Stomach (tissue), 9 donors: ENCODE results near the gene DCLRE1A. TPM values are rescaled to one million over a fixed set of nuclear protein-coding genes. Genes with fewer than 3 reads are reported as not detected.
A peak's percentile ranks its signal among the peaks of the same experiment; 100 is the strongest.

Experiments used
- DNase-seq, 2 donors: peaks; one replicate each; pipeline versions ENCODE4 v3.0.0 to v3.0.0-alpha.2; 2013 to 2019
- H3K27ac ChIP-seq, 5 donors: fragments of 200-600 bp in 4 of 5; sonication (generic) in 4 of 5; one replicate each; pipeline ENCODE4 v1.5.1; 2013 to 2019; ENCODE audit warnings: mild to moderate bottlenecking in 1 of 5, moderate library complexity in 1 of 5
- H3K27me3 ChIP-seq, 3 donors: fragments of 200-600 bp; sonication (generic); one replicate each; pipeline ENCODE4 v1.5.1; 2017 to 2019; ENCODE audit warnings: mixed run types in 1 of 3
- H3K36me3 ChIP-seq, 4 donors: fragments of 200-600 bp; sonication (generic); 1 replicate in 3 of 4; 2 replicates in 1 of 4; pipeline ENCODE4 v1.5.1; 2016 to 2019
- H3K4me1 ChIP-seq, 4 donors: fragments of 200-600 bp; sonication (generic); one replicate each; pipeline ENCODE4 v1.5.1; 2016 to 2019
- H3K4me3 ChIP-seq, 4 donors: fragments of 200-600 bp; sonication (generic) in 3 of 4; one replicate each; pipeline ENCODE4 v1.5.1; 2016 to 2019; ENCODE audit warnings: mild to moderate bottlenecking in 1 of 4
- H3K9me3 ChIP-seq, 4 donors: fragments of 200-600 bp; sonication (generic); one replicate each; pipeline ENCODE4 v1.5.1; 2016 to 2019
- CTCF ChIP-seq, 7 experiments: fragments of 450-650 bp in 4 of 7; fragments of 200-600 bp in 3 of 7; sonication (generic) in 3 of 7; IDR thresholded peaks; one replicate each; pipeline ENCODE4 v1.5.1; 2016 to 2019; ENCODE audit warnings: antibody characterized with exemption in 7 of 7, control low read depth in 2 of 7, mild to moderate bottlenecking in 1 of 7
- EP300 ChIP-seq: sonication (generic); formaldehyde crosslinking; IDR thresholded peaks from one replicate; pipeline ENCODE4 v1.6.1; 2017; ENCODE audit warnings: antibody characterized with exemption
- POLR2A ChIP-seq, 4 donors: fragments of 450-650 bp; IDR thresholded peaks; one replicate each; pipeline ENCODE4 v1.6.1; 2016; ENCODE audit warnings: antibody characterized with exemption in 4 of 4, control low read depth in 2 of 4, mild to moderate bottlenecking in 1 of 4, moderate library complexity in 1 of 4
- POLR2AphosphoS5 ChIP-seq, 3 donors: sonication (generic); formaldehyde crosslinking; IDR thresholded peaks; one replicate each; pipeline ENCODE4 v1.6.1; 2016; ENCODE audit warnings: antibody characterized with exemption in 3 of 3
- WGBS, 5 donors: extraction: QIAGEN DNeasy Blood & Tissue Kit in 3 of 5; methylation state at CpG; one replicate each; pipeline versions ENCODE4 v1.1.5 to v1.1.7; 2013 to 2018; 5-methylcytosine and 5-hydroxymethylcytosine counted together
- intact Hi-C: fragments of 100-400 bp; cut with DNase I; formaldehyde crosslinking; loops from one replicate; pipeline ENCODE4 v1.15.1; 2023; ENCODE audit warnings: low total_unique reads
- polyA plus RNA-seq, 3 donors: library from polyadenylated mRNA; stranded (reverse); fragments of 200-250 nt; gene quantifications; one replicate each; pipeline ENCODE4 v1.2.3, GENCODE V29; 2013
- total RNA-seq, 5 donors: library from RNA; depleted of rRNA; stranded (reverse); fragments of >200 nt; gene quantifications; one replicate each; pipeline versions ENCODE4 v1.1.0 to v1.2.3, GENCODE V29; 2014 to 2016
- donor health status: healthy with polysubstance abuse.
- donor health status: Bipolar disorder and iron deficiency.
- donor health status: healthy.

Gene DCLRE1A
- total and polyA plus RNA-seq, 8 donors: 2.0 to 11.7 (median 3.6) TPM

- peaks cover 0 to 18% (median 3%) of the 10 kb centered on the region in 4 donors for H3K9me3 ChIP-seq
- H3K27ac ChIP-seq: no peak overlapping the region
- DNase-seq: no peak
- no peaks in the 10 kb centered on the region for H3K27me3 ChIP-seq
- TF ChIP-seq POLR2AphosphoS5 (IDR thresholded peaks at IDR 0.05) (no peak), POLR2A (IDR thresholded peaks at IDR 0.05) (no peak), CTCF (IDR thresholded peaks at IDR 0.05) (no peak), EP300 (no peak)
- H3K4me1 ChIP-seq: peaks cover 0 to 10% (median 4%) of the 10 kb centered on the region in 4 donors
- intact Hi-C loops: no loop called here
- no peak overlapping the region for H3K4me3 ChIP-seq
- H3K36me3 ChIP-seq: peaks cover 0 to 18% (median 12%) of the 10 kb centered on the region in 4 donors
- 94 to 99% (median 95%) methylated on average over 3 of the region's 3 CpGs for WGBS, 5 donors
These were observed 18.5 kb upstream of the DCLRE1A start for GRCh38 chr10:113872139-113873030.

GRCh38 chr10:113869789-113870188 is 15.9 kb upstream of the DCLRE1A start:
- H3K27ac ChIP-seq: no peak overlapping the region
- WGBS, 5 donors: 69 to 93% (median 92%) methylated on average over 2 of the region's 2 CpGs
- H3K27me3 ChIP-seq: no peaks in the 10 kb centered on the region
- peaks cover 0 to 17% (median 8%) of the 10 kb centered on the region in 4 donors for H3K4me1 ChIP-seq
- TF ChIP-seq POLR2AphosphoS5 (IDR thresholded peaks at IDR 0.05): no peak
- TF ChIP-seq POLR2A (IDR thresholded peaks at IDR 0.05): no peak
- no peak for TF ChIP-seq CTCF (IDR thresholded peaks at IDR 0.05)
- TF ChIP-seq EP300: no peak
- no peak for DNase-seq
- H3K4me3 ChIP-seq: no peak overlapping the region
- intact Hi-C loops: no loop called here
- peaks cover 0 to 12% (median 7%) of the 10 kb centered on the region in 4 donors for H3K36me3 ChIP-seq
- H3K9me3 ChIP-seq: peaks cover 0 to 18% (median 3%) of the 10 kb centered on the region in 4 donors

GRCh38 chr10:113867904-113868303 is 14.0 kb upstream of the DCLRE1A start:
- no peak for DNase-seq
- WGBS, 5 donors: 89 to 100% (median 97%) methylated on average over 4 of the region's 4 CpGs
- TF ChIP-seq POLR2AphosphoS5 (IDR thresholded peaks at IDR 0.05) (no peak), POLR2A (IDR thresholded peaks at IDR 0.05) (no peak), CTCF (IDR thresholded peaks at IDR 0.05) (no peak), EP300 (no peak)
- peaks cover 0 to 17% (median 8%) of the 10 kb centered on the region in 4 donors for H3K4me1 ChIP-seq
- intact Hi-C loops: no loop called here
- H3K9me3 ChIP-seq: peaks cover 0 to 11% (median 2%) of the 10 kb centered on the region in 4 donors
- peaks cover 0 to 20% (median 14%) of the 10 kb centered on the region in 4 donors for H3K36me3 ChIP-seq
- H3K27ac ChIP-seq: no peak overlapping the region
- no peaks in the 10 kb centered on the region for H3K27me3 ChIP-seq
- no peak overlapping the region for H3K4me3 ChIP-seq

GRCh38 chr10:113866551-113867394 is 12.9 kb upstream of the DCLRE1A start:
- peak in 1 of 2 donors; percentile 16 for DNase-seq
- Histone ChIP-seq H3K4me1 (peaks cover 0 to 17% (median 8%) of the 10 kb centered on the region in 4 donors), H3K36me3 (peaks cover 0 to 23% (median 15%) of the 10 kb centered on the region in 4 donors), H3K4me3 (no peak overlapping the region), H3K27me3 (no peaks in the 10 kb centered on the region), H3K27ac (no peak overlapping the region), H3K9me3 (no peaks in the 10 kb centered on the region)
- WGBS, 5 donors: 88 to 92% (median 89%) methylated on average over 5 of the region's 5 CpGs
- TF ChIP-seq EP300 (no peak), POLR2A (IDR thresholded peaks at IDR 0.05) (no peak), CTCF (IDR thresholded peaks at IDR 0.05) (no peak), POLR2AphosphoS5 (IDR thresholded peaks at IDR 0.05) (no peak)
- intact Hi-C loops: no loop called here
